HG02642 (cell line): ENCODE measurements around the gene RCOR1.

ENCODE experiments used
- ATAC-seq: cut with Tn5 transposase; IDR thresholded peaks from one replicate; pipeline ENCODE4 v1.9.1; 2021; ENCODE audit warnings: mild to moderate bottlenecking; ENCODE audit not compliant: unreplicated experiment, poor library complexity

The RCOR1 gene

DNA sequence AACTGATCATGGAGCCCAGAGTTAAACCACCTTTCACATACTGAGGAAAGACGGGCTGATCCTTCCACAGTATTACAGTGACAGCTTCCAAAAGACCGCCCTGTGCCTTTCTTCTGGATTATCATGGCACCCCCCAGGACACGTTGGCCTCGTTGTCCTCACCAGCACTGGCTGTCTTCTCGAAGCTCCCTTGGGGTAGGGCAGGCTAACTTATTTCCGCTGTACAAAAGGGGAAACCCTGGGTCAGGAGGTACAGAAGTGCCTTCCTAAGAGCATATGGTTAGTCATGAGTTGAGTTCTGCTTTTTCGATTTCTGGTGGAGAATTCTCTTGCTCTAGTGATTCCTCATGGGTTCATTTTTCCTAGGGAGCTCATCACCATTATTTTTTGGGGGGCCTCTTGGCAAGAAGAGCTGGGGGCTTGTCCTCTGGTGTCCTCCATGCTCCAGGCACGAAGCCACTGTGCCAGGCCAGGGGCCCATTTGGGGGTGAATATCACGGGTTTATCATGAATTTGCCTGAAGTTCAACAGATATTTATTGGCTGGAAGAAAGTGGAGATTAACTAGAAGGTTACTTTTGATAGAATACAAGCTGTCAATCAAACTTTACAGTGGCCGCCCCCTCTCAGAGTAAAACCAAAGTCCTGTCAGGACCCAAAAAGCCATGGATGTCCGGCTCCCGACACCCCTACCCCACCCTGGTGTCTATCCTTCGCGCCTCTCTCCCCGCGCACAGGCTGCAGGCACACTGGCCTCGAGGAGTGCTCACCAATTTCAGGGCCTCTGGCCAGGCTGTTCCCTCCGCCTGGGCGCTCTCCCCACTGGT is 176.0 kb downstream of the RCOR1 start:
- peak; percentile 51 for ATAC-seq

- no peak for ATAC-seq
These were observed 176.5 kb downstream of the RCOR1 start for GRCh38 chr14:102769049-102769327.

DNA sequence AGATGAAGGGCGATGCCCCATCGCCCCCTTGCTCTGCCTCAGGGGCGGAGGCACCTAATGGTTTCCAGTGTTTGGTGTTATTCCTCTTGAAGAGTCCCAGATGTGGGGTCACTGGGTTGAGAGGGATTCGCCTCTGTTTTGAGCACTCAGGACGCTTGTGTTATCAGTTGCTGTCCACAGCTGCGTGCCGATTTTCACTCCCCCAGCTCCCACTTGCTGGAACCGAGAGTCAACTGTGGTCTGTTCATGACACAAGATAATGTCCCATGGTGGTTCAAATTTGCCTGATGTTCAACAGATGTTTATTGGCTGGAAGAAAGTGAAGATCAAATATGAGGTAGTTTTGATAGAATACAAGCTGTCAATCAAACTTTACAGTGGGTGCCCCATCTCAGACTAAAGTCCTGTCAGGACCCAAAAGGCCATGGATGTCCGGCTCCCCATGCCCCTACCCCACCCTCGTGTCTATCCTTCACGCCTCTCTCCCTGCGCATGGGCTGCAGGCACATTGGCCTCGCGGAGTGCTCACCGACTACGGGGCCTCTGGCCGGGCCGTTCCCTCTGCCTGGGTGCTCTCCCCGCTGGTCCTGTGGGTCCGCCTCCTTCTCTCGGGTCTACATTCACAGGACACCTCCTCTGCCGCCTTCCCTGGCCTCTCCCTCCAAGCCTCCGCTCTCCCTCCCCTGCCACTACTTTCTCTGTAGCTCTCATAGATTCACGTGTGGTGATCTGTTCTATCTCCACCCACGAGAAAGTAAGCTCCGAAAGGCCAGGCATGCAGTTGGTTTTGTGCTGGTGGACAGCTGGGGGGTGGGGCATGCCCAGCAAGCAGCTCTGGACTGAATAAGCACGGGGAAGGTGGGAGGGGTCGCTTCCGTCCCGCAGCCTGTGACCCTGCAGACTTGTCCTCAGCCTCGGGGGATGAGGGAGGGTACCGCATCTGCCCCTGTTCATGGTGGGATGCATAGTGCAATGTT is 178.0 kb downstream of the RCOR1 start:
- ATAC-seq: no peak

DNA sequence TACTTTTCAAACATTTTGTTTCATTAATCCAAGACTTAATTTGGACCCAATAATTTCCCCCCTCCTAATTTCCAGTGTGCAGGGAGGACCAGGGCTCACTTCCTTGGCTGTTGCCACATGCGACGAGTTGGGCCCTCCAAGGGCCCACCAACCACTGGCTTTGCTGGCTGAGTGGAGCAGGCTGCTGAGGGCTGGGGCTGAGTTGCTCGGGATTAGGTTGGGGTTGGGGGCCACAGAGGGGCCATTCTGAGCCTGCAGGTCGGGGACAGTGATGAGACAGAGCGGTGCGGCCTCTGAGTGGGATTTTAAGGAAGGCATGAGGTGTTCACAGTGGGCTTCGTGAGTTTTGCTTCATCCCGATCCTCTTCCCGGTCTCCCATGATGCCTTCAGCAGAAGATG is 178.7 kb downstream of the RCOR1 start:
- no peak for ATAC-seq

DNA sequence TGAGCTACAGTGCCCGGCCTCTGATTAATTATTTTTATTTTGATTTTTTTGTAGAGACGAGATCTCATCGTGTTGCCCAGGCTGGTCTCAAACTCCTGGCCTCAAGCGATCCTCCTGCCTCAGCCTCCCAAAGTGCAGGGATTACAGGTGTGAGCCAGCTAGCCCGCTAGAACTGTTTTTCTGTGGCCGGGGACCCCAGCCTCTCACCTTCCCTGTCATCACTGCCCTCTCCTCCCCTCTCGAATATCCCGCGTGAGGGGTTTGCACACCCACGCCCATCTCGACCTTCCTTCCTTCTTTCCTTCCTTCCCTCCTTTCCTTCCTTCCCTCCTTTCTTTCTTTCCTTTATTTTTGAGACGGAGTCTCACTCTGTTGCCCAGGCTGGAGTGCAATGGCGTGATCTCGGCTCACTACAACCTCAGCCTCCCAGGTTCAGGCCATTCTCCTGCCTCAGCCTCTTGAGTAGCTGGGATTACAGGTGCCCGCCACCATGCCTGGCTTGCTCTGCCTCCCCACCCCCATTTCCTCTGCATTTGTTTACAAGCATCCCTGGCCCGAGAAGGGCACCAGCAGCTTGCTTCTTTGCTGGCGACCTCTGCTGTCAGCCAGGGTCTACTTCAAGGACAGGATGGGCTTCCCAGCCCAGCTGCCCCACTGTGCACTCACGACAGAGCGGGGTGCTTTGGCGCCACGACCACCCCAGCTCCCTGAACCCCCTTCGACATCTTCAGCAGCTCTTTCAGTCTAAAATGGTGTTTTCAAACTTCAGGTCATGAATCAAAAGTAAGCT is 180.5 kb downstream of the RCOR1 start:
- no peak for ATAC-seq

DNA sequence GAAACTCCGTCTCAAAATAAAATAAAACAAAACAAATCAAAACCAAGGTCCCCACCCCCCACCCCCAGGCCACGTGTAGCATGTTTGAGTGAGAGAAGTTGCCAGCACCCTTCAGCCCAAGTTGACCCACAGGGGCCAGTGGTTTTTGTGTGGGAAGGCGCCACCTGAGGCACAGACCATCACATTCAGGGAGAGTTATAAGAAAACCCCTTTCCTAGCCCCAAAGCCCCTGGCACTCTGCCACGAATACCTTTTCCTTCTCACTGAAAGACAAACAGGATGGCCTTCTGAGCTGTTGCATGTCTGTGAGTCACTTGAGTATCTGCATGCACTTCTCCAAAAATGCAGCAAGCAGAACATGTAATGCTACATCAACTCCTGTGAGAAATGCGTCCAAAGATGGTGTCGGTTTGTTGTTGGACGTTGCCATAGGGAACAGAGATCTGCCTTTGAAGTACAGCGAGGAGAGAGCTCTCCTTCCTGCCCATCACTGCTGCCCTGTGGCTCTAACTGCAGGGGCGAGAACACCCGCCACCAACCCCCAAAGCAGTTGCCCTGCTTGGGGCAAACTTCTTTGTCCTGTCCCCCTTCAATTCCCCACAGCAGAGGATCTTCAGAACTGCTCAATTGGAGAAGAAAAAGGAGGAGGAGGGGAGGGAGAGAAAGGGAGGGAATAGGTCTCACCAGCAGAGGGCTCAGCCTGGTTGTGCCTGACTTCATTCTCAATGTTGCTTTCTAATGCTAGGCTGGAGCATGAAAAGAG is 182.1 kb downstream of the RCOR1 start:
- peak; percentile 22 for ATAC-seq

GRCh38 chr14:102775855-102776760 is 183.7 kb downstream of the RCOR1 start:
- no peak for ATAC-seq

DNA sequence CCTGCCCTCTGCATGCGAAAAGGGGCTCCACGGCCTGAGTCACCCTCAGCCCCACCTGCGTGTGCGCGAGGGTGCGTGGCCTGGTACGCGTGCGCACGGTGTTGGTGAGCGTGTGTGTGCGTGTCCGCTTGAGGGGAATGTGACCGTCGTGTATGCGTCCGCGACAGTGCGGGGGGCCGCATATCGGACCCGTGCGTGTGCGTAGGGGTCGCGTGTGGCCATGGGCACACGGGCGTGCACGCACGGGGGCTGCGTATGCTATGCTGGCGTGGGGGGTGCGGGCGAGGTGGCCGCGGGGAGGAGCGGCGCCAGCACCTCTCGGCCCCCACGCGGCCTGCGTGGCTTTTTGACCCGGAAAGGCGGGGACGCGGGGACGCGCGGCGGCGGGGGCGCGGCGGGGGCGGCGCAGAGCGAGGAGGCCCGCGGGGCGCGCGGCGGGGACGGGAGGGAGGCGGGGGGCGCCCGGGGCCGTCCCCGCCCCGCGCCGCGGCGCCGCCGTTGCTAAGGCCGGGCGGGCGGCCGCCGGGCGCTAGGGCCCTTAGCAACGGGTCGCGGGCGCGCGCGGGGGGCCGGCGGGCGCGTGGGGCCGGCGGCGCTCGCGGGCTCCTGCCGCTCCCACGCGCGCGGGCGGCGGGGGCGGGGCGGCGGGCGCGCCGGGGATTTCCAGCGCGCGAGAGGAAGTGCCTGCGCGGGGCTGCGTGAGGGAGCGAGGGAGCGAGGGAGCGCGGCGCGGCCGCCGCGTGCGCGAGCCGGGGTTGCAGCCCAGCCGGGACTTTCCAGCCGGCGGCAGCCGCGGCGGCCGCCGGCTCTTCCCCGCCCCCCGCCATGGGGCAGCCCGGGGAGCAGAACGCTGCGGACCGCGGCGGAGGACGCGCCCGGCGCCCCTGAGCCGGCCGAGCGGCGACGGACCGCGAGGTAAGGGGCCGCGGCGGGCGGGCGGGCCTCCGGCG is 184.6 kb downstream of the RCOR1 start, which contains the start of gene TRAF3:
TSS of gene TRAF3 (plus strand) at position 689 of the 950 bp plus-strand sequence. CDS start 92,753 bp downstream, outside the sequence.
- peak; percentile 63 for ATAC-seq

- ATAC-seq: peak; percentile 27
These were observed 185.4 kb downstream of the RCOR1 start for GRCh38 chr14:102777711-102778337.

GRCh38 chr14:102778338-102779083 is 186.1 kb downstream of the RCOR1 start:
- no peak for ATAC-seq

GRCh38 chr14:102779084-102779462 is 186.6 kb downstream of the RCOR1 start:
- no peak for ATAC-seq

DNA sequence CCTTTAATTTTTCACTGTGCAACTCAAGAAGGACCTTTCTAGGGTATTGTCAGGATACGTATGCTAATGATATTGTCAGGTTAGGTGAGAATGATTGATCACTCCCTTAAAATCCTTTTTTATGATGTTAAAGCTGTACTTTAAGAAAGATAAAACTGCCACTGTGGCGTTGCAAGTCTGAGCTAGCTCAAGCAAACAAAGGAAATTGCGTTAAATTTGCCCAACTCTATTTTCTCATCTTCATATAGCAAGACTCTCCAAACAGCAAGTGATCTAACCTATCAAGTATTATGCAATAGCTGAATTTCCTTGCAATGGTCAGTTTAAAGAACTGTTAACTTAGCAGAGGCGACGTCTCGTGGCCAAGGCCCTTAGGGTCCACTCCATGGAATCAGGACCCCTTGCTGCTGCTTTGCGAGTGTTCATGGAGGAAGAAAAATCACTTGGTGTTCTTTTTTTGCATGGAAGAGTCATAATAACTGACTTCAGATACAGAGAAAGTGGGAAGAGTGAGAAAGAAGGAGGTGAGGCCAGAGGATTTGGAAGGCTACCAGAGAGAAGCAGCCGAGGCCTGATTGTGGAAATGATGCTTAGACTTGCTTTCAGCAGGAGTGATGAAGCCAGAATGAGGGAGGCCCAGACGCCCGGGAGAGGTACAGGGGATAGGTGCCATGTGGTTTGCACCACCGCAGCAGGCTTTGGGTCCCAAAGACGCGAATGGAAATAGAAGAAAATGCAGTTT is 187.3 kb downstream of the RCOR1 start:
- no peak for ATAC-seq
